Measurements from ENCODE around the gene SLC38A2. TPM values are rescaled to one million over a fixed set of nuclear protein-coding genes. Genes with fewer than 3 reads are reported as not detected.

SLC38A2 gene
- total RNA-seq, 1 donor from 2014 or later: 754 TPM

- DNase-seq (ENCODE audit: extremely low spot score, unreplicated experiment): no peak
- Mint-ChIP-seq H3K27me3 (ENCODE audit: unreplicated experiment) (no peaks in the 10 kb centered on the region), H3K9me3 (ENCODE audit: unreplicated experiment) (peaks cover 8% of the 10 kb centered on the region), H3K4me3 (ENCODE audit: unreplicated experiment) (no peak overlapping the region), H3K27ac (ENCODE audit: unreplicated experiment) (peak overlapping the region; percentile 35), H3K4me1 (ENCODE audit: unreplicated experiment) (peaks cover 40% of the 10 kb centered on the region), H3K36me3 (ENCODE audit: unreplicated experiment) (peaks cover 4% of the 10 kb centered on the region)
- TF ChIP-seq, protein P1, sequence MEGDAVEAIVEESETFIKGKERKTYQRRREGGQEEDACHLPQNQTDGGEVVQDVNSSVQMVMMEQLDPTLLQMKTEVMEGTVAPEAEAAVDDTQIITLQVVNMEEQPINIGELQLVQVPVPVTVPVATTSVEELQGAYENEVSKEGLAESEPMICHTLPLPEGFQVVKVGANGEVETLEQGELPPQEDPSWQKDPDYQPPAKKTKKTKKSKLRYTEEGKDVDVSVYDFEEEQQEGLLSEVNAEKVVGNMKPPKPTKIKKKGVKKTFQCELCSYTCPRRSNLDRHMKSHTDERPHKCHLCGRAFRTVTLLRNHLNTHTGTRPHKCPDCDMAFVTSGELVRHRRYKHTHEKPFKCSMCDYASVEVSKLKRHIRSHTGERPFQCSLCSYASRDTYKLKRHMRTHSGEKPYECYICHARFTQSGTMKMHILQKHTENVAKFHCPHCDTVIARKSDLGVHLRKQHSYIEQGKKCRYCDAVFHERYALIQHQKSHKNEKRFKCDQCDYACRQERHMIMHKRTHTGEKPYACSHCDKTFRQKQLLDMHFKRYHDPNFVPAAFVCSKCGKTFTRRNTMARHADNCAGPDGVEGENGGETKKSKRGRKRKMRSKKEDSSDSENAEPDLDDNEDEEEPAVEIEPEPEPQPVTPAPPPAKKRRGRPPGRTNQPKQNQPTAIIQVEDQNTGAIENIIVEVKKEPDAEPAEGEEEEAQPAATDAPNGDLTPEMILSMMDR (IDR thresholded peaks at IDR 0.05): no peak
Measured at GRCh38 chr12:46408441-46408840, 35.9 kb upstream of the SLC38A2 start.

DNA sequence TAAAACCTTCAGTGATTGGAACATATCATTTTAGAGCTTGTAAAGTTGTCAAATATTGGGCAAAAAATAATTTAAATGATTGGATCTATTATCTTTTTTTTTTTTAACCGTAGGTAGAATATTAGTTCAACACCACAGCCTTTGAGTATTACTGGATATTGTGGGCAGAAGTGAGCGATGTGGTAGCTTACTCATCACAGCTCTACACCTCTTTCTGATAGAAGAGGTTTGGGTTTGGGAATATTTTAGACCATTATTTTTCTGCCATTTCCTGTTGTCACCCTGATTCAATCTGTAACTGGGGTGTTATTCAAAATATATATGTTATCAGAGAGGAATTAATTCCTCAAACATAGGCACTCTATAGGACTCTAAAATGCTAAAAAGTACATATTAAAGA is 34.8 kb upstream of the SLC38A2 start:
- no peak overlapping the region for H3K27ac Mint-ChIP-seq (ENCODE audit: unreplicated experiment)
- DNase-seq (ENCODE audit: extremely low spot score, unreplicated experiment): no peak
- peaks cover 4% of the 10 kb centered on the region for H3K36me3 Mint-ChIP-seq (ENCODE audit: unreplicated experiment)
- H3K4me3 Mint-ChIP-seq (ENCODE audit: unreplicated experiment): no peak overlapping the region
- peaks cover 48% of the 10 kb centered on the region for H3K4me1 Mint-ChIP-seq (ENCODE audit: unreplicated experiment)
- H3K9me3 Mint-ChIP-seq (ENCODE audit: unreplicated experiment): peaks cover 8% of the 10 kb centered on the region
- TF ChIP-seq, protein P1 (IDR thresholded peaks at IDR 0.05): no peak
- no peaks in the 10 kb centered on the region for H3K27me3 Mint-ChIP-seq (ENCODE audit: unreplicated experiment)

DNA sequence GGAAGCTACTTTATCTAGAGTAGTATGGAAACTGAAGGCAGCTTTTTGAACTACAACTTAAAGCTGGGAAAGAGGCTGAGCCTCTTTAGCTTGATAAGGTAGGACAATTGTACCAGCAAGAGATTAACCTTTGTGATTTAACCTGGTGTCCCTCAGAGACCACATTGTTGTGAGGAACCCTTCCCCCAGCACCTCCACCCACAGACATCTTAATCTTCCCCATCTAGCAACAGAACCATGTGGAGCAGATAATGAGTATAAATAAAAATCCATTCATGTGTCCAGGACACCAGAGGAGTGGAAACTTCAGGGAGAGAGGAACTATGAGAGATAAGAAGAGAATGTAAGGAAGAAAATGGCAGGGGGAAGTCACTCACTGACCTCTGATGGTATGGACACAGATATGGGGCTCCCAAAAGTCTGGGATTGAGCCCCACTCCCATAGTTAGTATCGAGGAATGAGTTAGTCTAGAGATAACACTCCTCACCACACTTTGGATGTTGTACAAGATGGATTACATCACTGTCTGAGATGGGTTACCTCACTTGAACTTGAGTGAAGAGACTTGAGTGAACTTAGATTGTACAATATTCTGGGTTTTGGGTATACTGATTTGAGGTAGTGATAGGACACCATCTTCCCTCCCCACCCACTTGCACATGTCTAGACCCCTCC is 33.9 kb upstream of the SLC38A2 start:
- Mint-ChIP-seq H3K4me1 (ENCODE audit: unreplicated experiment) (peaks cover 57% of the 10 kb centered on the region), H3K9me3 (ENCODE audit: unreplicated experiment) (peaks cover 8% of the 10 kb centered on the region), H3K27ac (ENCODE audit: unreplicated experiment) (no peak overlapping the region)

GRCh38 chr12:46404733-46405132 is 32.2 kb upstream of the SLC38A2 start:
- no peak overlapping the region for H3K4me3 Mint-ChIP-seq (ENCODE audit: unreplicated experiment)
- peak overlapping the region; percentile 80 for H3K27ac Mint-ChIP-seq (ENCODE audit: unreplicated experiment)
- TF ChIP-seq, protein P1 (IDR thresholded peaks at IDR 0.05): no peak
- H3K36me3 Mint-ChIP-seq (ENCODE audit: unreplicated experiment): peaks cover 8% of the 10 kb centered on the region
- DNase-seq (ENCODE audit: extremely low spot score, unreplicated experiment): no peak
- H3K9me3 Mint-ChIP-seq (ENCODE audit: unreplicated experiment): peaks cover 8% of the 10 kb centered on the region
- peaks cover 68% of the 10 kb centered on the region for H3K4me1 Mint-ChIP-seq (ENCODE audit: unreplicated experiment)
- H3K27me3 Mint-ChIP-seq (ENCODE audit: unreplicated experiment): no peaks in the 10 kb centered on the region

More for the DNA sequence above, 33.9 kb upstream of the SLC38A2 start:
- H3K27me3 Mint-ChIP-seq (ENCODE audit: unreplicated experiment): no peaks in the 10 kb centered on the region
- no peak overlapping the region for H3K4me3 Mint-ChIP-seq (ENCODE audit: unreplicated experiment)
- no peak for DNase-seq (ENCODE audit: extremely low spot score, unreplicated experiment)
- TF ChIP-seq, protein P1 (IDR thresholded peaks at IDR 0.05): no peak
- H3K36me3 Mint-ChIP-seq (ENCODE audit: unreplicated experiment): peaks cover 4% of the 10 kb centered on the region

GRCh38 chr12:46404225-46404631 is 31.7 kb upstream of the SLC38A2 start:
- no peaks in the 10 kb centered on the region for H3K27me3 Mint-ChIP-seq (ENCODE audit: unreplicated experiment)
- TF ChIP-seq, protein P1 (IDR thresholded peaks at IDR 0.05): no peak
- H3K27ac Mint-ChIP-seq (ENCODE audit: unreplicated experiment): peak overlapping the region; percentile 80
- peaks cover 11% of the 10 kb centered on the region for H3K36me3 Mint-ChIP-seq (ENCODE audit: unreplicated experiment)
- no peak overlapping the region for H3K4me3 Mint-ChIP-seq (ENCODE audit: unreplicated experiment)
- peaks cover 8% of the 10 kb centered on the region for H3K9me3 Mint-ChIP-seq (ENCODE audit: unreplicated experiment)
- peaks cover 67% of the 10 kb centered on the region for H3K4me1 Mint-ChIP-seq (ENCODE audit: unreplicated experiment)
- no peak for DNase-seq (ENCODE audit: extremely low spot score, unreplicated experiment)
